NCI-H510A (cell line): Measurements from ENCODE around the gene NPEPL1.

Experiments
- DNase-seq: peaks from one replicate; lab custom pipeline; 2025; lab: John Stamatoyannopoulos, UW

The NPEPL1 gene

DNA sequence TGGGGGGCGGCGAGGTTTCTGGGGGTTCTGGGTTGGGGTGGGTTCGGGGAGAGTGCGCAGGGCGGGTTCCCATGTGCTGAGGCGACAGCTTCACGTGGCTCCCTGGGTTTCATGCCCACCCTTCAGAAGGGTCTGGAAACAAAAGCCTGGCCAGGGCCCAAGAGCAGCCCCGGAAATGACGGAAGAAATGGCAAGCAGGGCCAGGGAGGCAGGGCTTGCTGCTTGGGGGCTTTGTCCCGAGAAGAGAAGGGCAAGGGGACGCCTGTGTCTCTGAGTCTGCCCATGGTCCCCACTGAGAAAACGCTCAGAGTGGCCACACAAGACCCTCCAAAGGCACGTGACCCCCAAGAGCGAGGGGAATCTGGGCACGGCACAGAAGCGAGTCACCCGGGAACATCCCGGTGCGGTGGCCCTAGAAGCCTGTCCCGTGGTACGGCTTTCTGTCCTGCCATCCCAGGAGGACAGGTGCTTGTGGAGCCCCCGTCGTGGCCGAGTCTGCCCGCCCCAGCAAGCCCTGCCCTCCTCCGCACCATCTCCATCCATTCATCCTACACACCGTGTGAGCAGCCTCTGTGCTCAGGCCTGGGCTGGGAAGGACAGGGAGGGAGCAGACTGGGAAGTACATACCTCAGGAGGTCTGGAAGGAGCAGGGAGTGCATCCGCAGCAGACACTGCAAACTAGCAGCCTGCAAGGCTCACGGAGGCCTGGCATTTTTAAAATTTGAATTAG, 9.0 kb downstream of the NPEPL1 start:
- DNase-seq, result no peak

DNA sequence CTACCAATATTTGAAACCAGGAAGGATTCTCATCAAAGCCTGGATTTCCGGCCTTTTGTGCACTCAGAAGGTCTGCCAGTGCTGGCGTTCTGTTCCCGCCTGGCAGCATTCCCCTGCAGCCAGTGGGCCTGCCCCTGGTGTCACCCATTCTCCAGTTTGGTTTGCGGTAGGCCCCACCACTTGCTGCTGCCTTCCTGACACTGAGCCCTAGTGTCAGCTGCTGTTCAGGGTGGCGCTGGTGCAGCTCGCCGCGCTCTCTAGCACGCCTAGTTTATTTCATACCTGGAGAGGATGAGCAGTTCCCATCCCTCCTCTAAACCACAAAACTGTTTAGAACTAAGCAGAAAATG, 9.5 kb downstream of the NPEPL1 start:
- no peak for DNase-seq

DNA sequence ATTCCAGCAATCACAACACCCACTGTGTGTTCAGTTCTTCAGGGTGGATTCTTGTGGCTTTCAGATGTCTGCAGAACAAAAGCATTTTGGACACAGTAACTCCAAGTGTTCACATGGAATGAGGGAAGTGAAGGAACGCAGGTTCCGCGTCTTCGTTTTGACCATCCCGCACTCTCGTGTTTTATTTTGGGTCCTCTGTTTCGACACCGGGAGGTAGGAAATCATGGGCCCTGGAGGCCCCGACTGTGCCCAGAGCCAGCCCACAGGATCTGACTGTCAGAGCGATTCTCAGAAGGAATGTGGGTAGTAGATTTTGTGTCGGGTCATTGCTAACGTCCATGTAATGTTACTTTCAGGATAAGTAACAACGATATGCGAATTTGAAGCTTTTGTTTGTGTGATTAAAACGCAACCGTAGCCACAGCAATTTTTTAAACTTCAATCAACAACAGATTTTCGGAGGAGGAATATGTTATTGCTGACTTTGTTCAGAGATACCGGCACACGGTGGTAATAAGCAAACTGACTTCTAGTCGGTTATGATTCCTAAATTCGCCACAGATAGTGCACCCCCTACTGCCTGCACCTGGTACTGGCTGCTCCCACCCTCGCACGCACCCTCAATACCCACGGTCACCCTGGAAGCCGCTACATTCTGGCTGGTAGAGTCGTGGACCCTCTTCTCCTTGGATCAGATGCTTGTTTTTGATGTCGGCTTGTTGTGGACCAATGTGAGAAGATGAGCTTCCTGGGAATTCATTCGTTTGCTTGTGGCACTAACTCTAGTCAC, 10.5 kb downstream of the NPEPL1 start:
- DNase-seq, result no peak

DNA sequence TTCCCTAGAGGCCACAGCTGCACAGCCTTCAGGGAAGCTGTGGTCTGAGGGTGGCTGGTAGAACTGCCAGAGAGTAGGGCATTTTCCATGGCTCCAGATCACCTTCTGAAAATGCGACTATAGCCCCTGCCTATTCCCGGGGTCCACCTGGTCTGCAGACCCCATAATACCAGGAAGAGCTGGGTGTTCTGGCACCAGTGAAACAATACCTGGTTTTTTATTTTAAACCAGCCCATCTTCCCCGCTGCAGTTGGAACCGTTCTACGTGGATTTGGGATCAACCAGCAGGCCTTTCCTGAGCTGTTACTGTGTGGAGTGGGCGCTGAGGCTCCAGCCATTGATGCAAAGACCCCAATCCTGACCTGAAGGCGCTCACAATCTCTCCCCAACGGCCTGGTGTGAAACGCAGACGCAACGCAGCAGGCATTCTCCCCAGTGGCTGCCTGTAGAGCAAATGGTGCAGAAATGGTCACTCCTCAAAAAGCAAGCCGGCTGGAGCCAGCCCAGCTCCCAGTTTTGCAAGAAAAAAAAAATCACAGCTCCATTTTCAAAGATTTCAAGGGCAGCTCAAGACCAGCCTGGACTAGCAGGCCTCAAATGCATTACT, 11.3 kb downstream of the NPEPL1 start:
- DNase-seq, result no peak

DNA sequence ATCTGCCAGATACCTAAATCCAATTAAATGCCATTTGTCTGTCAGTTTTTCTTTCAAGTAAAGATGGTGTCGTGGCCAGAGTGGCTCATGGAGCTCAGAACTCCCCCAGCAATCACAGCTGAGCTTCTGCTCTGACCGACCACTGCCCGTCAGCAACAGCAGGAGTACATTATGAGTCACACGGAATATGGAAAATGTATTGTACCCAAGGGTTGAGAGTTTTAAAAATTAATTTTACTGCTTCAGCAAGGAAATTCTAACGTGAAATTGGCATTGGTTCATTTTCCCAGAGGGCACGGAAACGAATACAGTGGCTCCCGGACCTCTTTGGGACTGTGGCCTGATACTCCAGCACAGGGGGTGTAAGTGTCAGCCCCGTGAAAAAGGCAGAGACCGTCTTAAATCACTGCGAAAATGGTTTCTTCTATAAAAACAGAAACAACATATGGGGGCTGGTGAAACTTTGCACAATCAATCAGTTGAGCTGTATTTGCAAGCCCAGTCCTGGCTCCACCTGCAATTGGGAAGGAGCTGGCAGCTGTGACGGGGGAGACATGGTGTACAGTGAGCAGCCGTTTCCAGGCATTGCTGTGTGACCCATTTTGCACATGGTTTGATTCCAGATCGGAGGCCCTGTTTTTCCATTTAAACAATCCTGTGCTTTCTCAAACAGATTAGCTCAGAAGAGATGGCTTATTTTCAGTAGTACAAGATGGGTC, 12.8 kb downstream of the NPEPL1 start:
- no peak for DNase-seq

DNA sequence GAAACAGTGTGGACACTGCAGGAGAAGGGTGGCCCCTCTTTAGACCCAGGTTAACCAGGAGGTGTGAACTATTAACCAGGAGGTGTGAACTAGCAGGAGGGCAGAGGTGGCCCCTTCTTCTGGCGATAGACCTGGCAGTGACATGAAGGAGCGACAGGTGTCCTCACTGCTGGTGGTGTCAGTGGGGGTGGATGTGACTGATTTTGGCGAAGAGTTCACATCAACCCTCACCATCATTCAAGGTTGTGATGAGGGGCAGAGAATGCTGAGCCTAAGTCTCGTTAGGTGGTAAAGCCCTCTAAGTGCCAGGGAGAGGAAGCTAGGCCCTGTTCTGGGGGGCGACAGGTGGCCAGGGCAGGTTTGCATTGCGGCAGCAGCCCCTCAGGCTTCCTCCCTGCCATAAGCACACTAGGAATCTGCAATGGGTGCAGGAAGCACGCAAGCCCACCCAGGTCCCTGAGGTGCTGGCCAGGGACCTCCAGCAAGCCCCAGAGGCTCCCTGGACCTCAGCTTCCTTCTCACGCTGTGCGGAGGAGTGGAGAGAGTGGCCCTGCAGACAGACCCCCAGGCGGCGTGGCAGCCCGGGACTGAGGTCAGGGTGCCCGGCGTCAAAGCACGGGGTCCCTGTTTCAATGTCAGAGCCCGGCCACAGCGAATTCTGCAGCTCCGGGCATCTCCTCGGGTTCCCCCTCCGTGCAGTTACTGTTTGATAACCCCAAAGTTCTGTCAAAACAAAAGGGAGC, 13.7 kb downstream of the NPEPL1 start:
- DNase-seq, result no peak

DNA sequence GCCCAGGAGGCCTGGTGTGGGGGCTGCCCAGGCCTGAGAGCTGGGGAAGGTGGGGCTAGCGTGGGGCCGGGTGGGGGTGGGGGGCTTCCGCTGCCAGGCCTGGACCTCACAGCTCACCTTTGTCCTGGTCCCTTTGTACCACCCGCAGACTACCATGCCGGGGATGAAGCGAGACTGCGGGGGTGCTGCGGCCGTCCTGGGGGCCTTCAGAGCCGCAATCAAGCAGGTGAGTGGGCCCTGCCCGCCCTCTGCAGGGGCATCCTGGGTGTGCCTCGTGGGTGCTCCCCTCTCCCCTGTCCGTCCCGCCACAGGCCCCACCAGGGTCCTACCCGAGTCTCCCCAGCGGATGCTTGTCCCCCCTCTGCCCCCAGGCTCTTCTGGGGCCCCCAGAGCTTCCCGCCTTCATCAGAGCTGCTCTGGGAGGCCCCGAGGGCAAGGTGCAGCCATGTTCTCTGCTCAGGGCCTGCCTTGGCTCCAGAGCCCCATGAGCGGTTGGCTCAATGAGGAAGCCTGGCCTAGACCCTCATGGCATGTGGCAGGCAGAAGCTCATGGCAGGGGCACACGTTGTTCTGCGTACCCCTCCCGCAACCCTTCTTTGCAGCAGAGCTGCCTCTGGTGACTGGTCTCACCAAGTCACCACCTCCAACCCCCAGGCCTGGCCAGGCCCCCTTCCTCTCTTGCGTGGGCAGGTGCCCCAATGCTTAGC, 14.5 kb downstream of the NPEPL1 start:
- no peak for DNase-seq

DNA sequence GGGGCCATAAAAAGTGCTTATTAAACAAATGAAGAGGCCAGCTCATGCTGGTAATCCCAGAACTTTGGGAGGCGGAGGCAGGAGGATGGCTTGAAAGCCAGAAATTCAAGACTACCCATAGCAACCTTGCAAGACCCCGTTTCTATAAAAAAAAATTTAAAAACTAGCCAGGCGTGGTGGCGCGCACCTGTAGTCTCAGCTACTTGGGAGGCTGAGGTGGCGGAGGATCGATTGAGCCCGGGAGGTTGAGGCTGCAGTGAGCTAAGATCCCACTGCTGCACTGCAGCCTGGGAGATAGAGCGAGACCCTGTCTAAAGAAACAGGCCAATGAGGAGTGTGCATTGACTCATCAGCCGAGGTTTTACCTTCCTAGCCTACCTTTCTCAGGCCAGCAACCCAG, 15.2 kb downstream of the NPEPL1 start:
- DNase-seq, result no peak

DNA sequence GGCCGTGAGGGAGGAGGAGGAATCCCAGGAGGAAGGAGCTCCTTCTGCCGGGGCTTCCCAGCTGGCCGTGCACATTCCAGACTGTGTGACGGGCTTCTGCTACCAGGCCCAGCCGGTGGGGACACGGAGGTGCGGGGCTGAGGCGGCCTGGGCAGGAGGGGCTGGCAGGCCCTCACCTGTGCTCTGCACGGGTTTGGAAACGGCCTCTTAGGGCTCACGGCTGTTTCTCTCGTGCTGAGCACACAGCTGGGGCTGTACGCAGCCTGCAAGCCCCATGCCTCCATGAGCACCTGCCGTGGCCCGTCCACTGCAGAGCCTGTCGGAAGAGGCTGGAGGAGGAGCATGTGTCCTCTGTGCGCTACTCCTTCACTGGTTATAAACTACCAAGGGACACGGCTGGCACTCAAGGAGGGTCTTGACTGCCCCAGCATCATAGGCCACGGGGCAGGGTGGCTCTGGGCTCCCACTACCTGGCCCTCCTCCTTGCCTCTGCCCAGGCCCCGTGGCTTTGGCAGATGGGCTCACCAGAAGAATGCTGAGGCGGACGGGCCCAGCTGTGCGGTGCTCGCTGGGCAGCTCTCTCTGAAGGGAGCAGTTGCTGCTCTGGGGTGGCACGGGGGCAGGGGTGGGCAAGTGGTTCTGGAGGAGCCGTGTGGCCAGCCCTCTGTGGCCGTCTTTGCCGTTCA, 15.8 kb downstream of the NPEPL1 start:
- no peak for DNase-seq

DNA sequence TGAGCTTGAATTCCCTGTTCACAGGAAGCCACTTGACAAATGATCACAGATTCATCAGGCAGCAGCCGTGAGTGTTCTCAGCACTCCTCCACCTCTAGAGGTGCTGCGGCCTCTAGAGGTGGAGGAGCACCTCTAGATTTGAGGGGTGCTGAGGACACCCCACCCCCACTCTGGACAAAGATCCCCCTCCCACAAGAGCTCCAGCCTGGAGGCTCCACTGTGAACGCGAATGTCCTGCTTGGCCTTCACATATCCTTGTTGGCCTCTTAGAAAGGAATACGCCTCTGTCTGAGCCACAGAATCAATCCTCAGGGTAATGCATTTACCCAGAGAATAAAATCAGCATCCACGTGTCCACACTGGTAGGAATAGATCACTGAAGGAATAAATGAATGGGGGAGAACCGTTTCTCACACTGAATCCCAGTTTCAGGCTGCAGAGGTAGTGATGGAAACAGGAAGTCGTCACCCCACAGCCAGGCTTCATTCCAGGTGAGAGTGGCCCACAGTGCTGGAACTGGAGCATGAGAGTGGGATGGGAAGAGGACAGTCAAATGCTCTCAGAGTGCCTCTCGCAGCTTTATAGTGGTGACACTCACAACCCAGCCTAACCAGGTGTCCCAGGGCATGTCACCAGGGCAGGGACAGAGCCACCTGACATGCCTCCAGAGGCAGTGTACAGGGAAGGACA, 16.6 kb downstream of the NPEPL1 start:
- no peak for DNase-seq

DNA sequence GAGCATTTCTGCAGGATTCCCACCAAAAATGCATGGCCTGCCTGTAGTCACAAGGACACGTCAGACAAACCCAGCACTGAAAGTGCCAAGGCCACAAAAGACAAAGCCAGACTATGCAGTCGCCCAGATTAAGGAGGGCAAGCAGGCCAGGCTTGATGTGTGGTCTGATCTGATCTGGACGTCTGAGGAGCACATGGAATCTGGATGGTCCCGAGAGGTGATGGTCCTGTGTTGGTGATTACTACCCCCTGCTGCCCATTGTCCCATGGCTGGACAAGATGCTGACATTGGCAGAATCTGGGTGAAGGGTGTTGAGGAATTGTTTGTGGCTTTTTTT, 17.1 kb downstream of the NPEPL1 start:
- no peak for DNase-seq

DNA sequence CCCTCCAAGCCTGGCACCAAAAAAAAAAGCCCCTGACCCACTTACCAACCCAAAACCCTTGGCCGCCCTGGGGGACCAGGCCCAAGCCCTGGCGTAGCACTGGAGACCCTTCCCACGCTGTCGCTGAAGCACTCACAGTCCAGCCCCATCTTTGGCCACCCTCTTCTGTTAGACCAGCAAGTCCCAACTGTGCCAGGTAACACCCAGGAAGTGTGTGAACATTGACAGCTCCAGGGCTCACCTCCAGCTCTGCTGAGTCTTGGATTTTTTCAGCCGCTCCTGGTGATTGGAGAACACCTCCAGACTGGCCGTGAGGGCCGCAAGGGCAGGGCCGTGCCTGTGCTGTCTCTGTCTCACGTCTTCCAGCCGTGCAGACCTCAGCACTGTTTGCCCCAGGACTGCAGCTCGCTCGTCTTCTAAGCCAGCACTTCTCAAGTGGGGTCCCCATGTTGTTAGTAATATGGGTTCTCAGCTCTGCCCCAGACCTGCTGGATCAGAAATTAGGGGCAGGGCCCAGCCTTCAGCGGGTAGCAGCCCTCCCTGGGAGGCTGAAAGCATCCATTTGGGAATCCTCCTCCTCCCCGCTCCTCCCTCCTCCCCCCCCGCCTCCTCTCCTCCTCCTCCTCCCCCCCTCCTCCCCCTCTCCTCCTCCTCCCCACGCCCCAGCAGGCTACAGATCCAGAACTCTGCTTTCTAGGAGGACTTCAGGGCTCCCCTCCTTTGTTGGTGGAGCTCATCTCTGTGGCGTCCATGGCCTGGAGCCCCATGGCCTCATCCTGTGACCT, 18.1 kb downstream of the NPEPL1 start:
- DNase-seq, result no peak

DNA sequence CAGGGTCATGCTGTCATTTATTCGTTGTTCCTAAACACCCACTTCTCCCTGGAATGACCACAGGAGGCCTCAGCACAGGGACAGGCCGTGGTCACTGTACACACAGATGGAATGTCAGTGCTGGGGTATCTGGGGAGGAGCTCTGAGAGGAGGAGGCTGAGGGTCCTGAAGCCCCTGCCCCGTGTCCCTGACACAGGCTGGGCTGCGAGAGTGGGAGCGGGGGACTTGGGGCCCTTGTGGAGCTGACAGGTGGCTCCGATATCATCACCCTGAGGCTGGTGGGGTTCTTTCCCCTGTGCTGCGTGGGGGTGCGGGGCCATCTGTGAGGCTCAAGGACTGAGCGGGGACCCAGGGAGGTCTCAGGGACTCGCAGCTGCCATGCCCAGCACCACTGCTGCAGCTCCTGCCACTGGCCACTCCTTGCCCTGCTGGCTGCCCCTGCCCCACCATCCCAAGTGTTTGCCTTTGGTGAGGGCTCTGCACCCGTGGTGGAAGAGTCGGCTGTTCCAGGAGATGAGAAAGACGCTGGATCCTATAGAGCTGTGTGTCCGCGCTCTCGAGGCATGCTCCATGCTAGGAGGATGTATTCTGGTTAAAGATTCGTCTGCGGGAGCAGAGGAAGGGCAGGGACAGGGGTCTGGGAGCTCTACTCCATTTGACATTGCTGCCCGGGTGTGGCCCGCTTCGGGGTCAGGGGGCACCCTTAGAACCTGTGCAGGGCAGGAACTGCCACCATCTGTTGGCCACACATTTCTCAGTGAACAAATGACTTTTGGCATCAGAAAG, 18.9 kb downstream of the NPEPL1 start:
- no peak for DNase-seq

DNA sequence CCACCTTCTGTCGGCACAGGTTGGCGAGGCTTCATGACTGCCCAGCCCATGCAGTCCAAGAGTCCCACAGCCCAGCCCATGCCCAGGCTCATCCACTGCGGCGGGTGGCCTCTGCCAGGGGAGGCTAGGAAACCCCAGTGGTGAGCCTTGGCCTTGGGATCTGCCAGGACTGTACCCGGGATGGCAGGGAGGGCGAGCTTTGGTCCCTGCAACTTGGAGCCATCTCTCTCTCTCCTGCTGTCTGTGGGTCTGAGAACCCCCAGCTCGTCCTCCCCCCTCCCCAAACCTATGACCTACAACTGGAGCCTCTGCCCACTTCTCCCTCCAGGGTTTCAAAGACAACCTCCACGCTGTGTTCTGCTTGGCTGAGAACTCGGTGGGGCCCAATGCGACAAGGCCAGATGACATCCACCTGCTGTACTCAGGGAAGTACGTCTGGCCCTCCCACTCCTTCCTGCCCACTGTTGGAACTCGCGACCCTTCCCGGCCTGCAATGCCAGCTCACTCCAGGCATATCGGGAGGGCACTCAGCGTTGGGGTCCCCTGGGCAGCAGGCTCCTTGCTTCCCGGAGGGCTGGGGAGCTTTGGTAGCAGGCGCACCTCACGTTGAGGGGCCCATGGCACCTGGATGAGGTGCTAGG, 19.7 kb downstream of the NPEPL1 start:
- no peak for DNase-seq

DNA sequence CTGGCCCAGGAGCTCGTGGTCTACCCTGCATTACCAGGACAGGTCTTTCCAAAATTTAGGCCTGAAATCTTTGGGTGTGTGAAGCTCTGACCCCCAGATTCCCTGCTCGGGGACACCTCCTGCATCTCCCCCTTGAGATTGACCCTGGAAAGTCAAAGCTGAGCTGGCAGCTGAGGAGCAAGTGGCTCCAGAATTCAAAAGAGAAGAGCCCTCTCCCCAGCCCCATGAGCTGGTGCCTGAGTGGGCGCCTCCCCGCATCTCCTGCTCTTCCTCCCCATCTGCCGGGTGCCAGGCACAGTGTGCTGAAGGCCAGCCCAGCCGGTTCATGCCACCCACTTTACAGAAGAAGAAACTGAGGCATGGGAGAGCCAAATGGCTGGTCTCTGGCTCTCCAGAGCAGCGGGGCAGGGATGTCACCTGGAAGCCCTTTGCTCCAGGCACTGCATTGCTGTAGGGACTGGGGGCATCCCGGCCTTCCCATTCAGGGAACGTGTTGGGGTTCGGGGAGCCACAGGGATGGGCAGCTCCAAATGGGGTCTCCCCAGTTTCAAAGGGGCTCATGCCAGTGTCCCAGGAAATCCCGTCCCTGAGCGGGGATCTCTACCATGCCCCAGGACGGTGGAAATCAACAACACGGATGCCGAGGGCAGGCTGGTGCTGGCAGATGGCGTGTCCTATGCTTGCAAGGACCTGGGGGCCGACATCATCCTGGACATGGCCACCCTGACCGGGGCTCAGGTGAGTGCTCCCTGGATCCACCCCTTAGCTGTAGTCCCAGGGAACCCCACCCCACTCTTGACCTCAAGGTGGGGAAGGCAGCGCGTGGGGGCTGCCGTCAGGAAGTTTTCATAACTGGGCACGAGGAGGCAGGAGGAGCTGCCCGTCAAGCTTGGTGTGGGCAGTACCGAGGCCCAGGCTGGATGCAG, 20.5 kb downstream of the NPEPL1 start:
- DNase-seq, result no peak

DNA sequence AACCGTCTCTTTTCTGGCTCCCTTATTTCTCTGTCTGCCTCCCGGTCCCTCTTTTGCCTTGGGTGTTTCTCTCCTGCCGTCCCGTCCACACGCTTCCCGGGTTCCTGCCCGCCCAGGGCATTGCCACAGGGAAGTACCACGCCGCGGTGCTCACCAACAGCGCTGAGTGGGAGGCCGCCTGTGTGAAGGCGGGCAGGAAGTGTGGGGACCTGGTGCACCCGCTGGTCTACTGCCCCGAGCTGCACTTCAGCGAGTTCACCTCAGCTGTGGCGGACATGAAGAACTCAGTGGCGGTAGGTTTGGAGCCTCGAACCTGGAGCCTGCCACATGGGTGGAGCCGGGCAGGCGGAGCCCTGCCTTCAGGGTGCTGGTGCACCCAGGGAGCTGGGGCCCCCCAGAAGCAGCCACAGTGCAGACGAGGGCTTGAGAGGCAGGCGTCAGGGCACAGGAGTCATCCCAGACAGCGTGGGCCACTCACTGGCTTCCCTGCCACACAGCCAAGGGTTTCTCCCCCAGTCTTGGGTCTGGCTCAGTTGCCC, 21.3 kb downstream of the NPEPL1 start:
- no peak for DNase-seq
